RWPE2 (cell line): ENCODE results near the gene LTBP2.

ENCODE experiments used
- ATAC-seq: fragments of 200-7000 bp; cut with Tn5 transposase; 3 replicates; pipeline ENCODE4 v1.9.1; 2021; ENCODE audit warnings: low read depth
- DNase-seq: peaks from one replicate; pipeline ENCODE4 v3.0.0-alpha.2; 2020; ENCODE audit warnings: low spot score
- H3K27ac ChIP-seq: fragments of 450-650 bp; 2 replicates; pipeline ENCODE4 v1.5.1; 2017; ENCODE audit warnings: mild to moderate bottlenecking; ENCODE audit not compliant: poor library complexity, severe bottlenecking
- H3K27me3 ChIP-seq: fragments of 250-450 bp; sonication (Bioruptor Pico); 2 replicates; pipeline ENCODE4 v1.5.1; 2021; ENCODE audit warnings: mild to moderate bottlenecking, moderate library complexity; ENCODE audit not compliant: insufficient read depth, poor library complexity, severe bottlenecking
- H3K36me3 ChIP-seq: fragments of 250-450 bp; sonication (Bioruptor Pico); 2 replicates; pipeline ENCODE4 v1.5.1; 2020; ENCODE audit warnings: low read depth, mild to moderate bottlenecking, moderate library complexity
- H3K4me1 ChIP-seq: fragments of 250-450 bp; sonication (Bioruptor Pico); 2 replicates; pipeline ENCODE4 v1.5.1; 2021; ENCODE audit warnings: mild to moderate bottlenecking, moderate library complexity; ENCODE audit not compliant: insufficient read depth, poor library complexity, severe bottlenecking
- H3K4me3 ChIP-seq: fragments of 250-450 bp; sonication (Bioruptor Pico); 2 replicates; pipeline ENCODE4 v1.5.1; 2021; ENCODE audit warnings: mild to moderate bottlenecking, moderate library complexity; ENCODE audit not compliant: severe bottlenecking
- H3K9me3 ChIP-seq: fragments of 250-450 bp; sonication (Bioruptor Pico); 2 replicates; pipeline ENCODE4 v1.5.1; 2021; ENCODE audit warnings: mild to moderate bottlenecking, moderate library complexity; ENCODE audit not compliant: severe bottlenecking
- CTCF ChIP-seq: fragments of 450-650 bp; IDR thresholded peaks from one replicate; pipeline ENCODE4 v1.5.1; 2017; ENCODE audit warnings: mild to moderate bottlenecking, moderate library complexity; ENCODE audit not compliant: poor library complexity, severe bottlenecking

LTBP2 gene

DNA sequence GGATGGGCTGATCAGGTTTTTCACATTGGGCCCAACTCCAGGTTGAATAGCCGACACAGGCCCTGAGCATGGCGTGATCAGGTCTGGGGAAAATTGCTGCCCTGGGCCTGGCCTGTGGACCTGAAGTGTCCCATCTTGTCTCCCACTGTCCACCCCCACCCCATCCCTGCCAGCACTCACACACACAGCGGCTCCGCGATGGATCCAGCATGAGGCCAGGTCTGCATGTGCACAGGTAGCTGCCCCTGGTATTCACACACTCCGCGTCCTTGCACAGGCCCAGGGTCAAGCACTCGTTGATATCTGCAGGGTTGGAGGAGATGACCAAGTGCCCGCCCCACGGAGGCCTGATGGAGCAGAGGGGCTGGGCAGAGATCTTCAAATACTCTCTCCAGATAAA is 79.8 kb downstream of the LTBP2 start:
- H3K36me3 ChIP-seq = peaks cover 61% of the 10 kb centered on the region
- no peak for TF ChIP-seq CTCF

DNA sequence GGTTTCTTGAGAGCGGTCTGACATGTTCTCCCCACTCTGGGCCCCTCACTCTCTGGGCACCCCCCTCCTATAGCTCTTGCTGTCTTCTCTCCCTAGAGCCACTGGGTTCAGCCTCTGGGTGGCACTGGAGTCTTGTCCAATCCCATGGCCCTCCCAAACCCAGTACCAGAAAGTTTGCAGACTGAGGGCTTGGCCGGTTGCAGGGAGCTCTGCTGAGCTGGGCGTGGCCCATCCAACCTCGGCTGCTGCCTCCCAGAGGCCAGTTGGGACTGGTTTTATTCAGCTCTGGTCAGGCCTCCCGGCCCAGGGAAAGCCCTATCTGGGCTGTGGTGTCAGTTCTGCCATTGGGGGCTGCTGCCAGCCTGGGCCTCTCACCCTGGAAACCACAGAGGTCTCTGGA is 80.6 kb downstream of the LTBP2 start:
- no peak overlapping the region for H3K27ac ChIP-seq
- peak; percentile 34 for TF ChIP-seq CTCF

More for the DNA sequence above, 79.8 kb downstream of the LTBP2 start:
- Histone ChIP-seq H3K9me3 (no peaks in the 10 kb centered on the region), H3K4me3 (no peak overlapping the region), H3K27me3 (no peaks in the 10 kb centered on the region), H3K4me1 (no peaks in the 10 kb centered on the region), H3K27ac (no peak overlapping the region)
- no peak for ATAC-seq
- DNase-seq = no peak

GRCh38 chr14:74531006-74531405 is 81.0 kb downstream of the LTBP2 start:
- no peaks in the 10 kb centered on the region for H3K27me3 ChIP-seq
- no peak overlapping the region for H3K4me3 ChIP-seq
- DNase-seq (no peak), ATAC-seq (no peak)
- peaks cover 56% of the 10 kb centered on the region for H3K36me3 ChIP-seq
- H3K9me3 ChIP-seq = no peaks in the 10 kb centered on the region
- TF ChIP-seq CTCF = no peak
- H3K4me1 ChIP-seq = no peaks in the 10 kb centered on the region
- no peak overlapping the region for H3K27ac ChIP-seq

More for the DNA sequence above, 80.6 kb downstream of the LTBP2 start:
- H3K27me3 ChIP-seq = no peaks in the 10 kb centered on the region
- no peaks in the 10 kb centered on the region for H3K9me3 ChIP-seq
- no peaks in the 10 kb centered on the region for H3K4me1 ChIP-seq
- DNase-seq (no peak), ATAC-seq (no peak; the same call in 2 of the 3 replicates)
- H3K36me3 ChIP-seq = peaks cover 59% of the 10 kb centered on the region
- no peak overlapping the region for H3K4me3 ChIP-seq

DNA sequence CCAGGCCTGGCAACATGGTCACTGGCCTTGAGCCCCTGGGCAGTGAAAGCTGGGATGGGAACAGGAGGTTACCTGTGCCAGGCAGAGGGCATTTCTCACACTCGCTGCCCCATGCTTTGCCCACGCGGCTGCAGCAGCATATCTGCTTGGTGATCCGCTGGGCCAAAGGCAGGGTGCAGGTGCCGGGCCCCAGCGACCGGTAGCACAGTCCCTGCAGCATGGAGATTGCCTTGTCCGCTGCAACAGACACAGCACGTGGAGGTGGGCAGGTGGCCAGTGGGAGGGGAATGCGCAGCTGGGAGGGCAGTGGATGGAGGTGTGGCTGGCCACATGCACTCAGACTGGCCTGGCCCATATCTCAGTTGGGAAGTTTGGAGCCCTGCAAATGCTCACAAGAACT is 83.2 kb downstream of the LTBP2 start:
- Histone ChIP-seq H3K27me3 (no peaks in the 10 kb centered on the region), H3K4me1 (no peaks in the 10 kb centered on the region), H3K4me3 (no peak overlapping the region), H3K36me3 (peaks cover 57% of the 10 kb centered on the region), H3K27ac (no peak overlapping the region), H3K9me3 (no peaks in the 10 kb centered on the region)
- no peak for DNase-seq
- ATAC-seq = no peak
- TF ChIP-seq CTCF = no peak

- H3K4me1 ChIP-seq = no peaks in the 10 kb centered on the region
- no peak overlapping the region for H3K4me3 ChIP-seq
- no peak for TF ChIP-seq CTCF
- DNase-seq (no peak), ATAC-seq (no peak)
- no peak overlapping the region for H3K27ac ChIP-seq
- no peaks in the 10 kb centered on the region for H3K9me3 ChIP-seq
- no peaks in the 10 kb centered on the region for H3K27me3 ChIP-seq
- peaks cover 60% of the 10 kb centered on the region for H3K36me3 ChIP-seq
Observed at GRCh38 chr14:74528406-74528805, 83.6 kb downstream of the LTBP2 start.
